DMS 273 treated with DMSO at 0.1 percent for 48 hours (cell line): ENCODE results near the gene ARF1.

Source experiments
- DNase-seq: peaks from one replicate; lab custom pipeline; 2025; lab: John Stamatoyannopoulos, UW

Gene ARF1

GRCh38 chr1:228071839-228072657, 10.5 kb upstream of the ARF1 start:
- no peak for DNase-seq

GRCh38 chr1:228072658-228073043, 9.9 kb upstream of the ARF1 start:
- DNase-seq = no peak

DNA sequence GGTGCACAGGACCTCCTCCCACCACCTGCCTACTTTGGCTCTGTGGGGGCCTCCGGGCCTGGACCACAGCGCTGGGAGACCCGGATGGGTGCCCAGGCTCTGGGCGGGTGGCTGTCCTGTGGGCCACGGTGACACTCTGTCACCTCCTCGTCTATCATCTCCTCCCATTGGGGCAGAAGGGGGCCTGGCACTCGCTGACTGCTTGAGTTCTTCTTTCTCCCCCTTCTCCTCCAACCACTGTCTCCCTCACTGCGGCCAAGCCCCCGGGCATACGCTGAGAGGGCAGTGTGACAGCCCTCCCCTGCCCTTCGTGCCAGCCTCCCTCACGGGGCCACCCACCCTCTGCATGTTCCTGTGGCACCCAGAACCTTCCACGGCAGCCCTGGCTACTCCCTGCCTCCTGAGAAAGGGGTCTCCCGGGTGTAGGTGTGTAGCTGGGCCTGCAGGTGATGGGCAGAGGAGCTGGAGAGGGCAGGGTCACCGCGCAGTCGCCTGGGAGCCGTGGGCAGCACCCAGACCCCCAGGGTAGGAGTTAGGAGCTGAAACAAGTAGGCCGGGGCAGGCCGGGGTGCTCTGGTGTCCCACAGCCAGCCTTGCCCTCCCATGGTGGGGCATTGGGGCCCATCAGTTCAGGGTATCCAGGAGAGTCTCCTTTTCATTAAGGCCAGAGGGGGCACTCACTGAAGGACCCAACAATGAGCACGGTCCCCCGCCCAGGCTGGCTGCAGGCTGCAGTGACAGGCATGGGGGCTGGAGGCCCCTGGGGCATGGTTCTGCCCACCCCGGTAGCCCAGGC, 9.2 kb upstream of the ARF1 start:
- DNase-seq = no peak

- no peak for DNase-seq
Observed at GRCh38 chr1:228073857-228074545, 8.5 kb upstream of the ARF1 start.

DNA sequence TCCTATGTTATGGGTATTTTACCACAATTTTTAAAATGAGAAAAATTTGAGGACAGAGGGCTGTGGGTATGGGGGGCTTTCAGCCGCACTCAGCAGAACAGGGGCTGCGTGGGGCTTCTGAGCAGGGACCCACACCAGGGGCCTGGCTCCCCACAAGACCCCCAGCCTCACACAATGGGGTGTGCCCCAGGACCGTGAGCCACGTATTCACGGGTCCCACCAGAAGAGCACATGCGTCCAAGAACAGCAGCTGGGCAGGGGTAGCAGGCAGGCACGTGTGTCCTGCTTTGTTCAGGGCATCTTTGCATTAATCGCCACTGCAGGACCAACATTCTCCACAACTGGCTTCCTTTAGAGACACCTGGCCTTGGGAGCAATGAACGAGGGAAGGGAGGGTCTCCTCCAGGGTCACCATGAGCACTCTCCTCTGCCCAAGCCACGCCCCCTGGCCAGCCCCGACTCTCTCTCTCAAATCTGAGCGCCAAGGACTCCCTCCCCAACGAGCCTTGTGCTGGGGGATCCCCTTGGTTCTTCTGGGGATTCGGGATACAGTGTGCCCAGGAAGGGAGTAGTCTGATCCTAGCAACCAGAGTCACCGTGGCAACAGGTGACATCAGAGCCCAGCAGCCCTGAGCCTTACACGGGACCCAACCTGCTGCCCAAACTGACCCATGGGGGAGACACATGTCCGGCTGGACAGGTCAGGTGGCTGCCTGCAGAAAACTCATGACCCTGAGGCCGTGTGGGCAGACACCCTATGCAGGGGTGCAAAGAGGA, 7.4 kb upstream of the ARF1 start:
- DNase-seq = no peak

DNA sequence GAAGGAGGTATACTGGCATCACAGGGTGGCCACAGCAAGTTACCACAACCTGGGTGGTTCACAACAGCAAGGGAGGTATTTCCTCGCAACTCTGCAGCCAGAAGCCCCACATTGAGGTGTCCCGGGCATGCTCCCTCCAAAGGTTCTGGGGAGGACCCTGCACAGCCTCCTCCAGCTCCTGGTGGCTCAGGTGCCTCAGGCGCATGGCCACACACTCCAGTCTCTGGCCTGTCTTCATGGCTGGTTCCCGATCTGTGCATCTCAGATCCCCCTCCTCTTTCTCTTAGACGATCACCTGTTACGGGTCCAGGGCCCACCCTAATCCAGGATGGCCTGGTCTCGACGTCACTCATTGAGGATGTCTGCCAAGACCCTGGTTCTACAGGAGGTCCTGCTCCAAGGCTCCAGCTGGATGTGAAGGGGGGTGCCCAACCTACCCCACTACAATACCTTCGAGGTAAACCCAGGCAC, 6.7 kb upstream of the ARF1 start:
- DNase-seq = no peak

DNA sequence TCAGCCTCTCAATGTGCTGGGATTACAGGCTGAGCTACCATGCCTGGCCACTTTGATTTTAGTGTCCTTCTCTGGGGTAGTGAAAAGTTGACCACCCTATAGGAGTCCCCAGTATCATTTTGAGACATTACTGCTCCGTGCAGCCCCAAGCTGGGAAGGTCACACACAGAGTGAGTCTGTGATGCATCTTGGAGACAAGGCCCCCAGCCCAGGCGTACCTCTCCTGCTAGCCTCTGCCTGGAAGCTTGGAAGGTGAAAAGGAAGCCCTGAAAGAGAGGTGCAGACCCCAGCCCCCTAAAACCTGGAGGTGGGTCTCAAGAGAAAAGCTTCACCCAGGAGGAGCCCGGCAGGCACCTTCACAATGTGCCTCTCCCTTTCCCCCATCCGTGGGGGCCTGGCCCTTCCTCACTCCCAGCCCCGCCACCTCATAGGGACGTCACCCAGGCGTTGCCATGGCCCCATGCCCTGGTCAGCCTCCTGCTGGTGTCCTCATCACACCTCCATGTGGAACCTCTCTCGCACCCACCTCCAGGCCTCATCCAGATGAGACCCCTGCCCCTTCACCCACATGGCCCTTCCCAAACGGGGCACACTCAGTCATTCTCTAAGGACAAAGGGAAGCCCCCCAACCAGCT, 5.6 kb upstream of the ARF1 start:
- DNase-seq = no peak

GRCh38 chr1:228077565-228078330, 4.8 kb upstream of the ARF1 start:
- no peak for DNase-seq

GRCh38 chr1:228079013-228079412, 3.5 kb upstream of the ARF1 start:
- DNase-seq = no peak

- no peak for DNase-seq
Observed at GRCh38 chr1:228079601-228080263, 2.8 kb upstream of the ARF1 start.

DNA sequence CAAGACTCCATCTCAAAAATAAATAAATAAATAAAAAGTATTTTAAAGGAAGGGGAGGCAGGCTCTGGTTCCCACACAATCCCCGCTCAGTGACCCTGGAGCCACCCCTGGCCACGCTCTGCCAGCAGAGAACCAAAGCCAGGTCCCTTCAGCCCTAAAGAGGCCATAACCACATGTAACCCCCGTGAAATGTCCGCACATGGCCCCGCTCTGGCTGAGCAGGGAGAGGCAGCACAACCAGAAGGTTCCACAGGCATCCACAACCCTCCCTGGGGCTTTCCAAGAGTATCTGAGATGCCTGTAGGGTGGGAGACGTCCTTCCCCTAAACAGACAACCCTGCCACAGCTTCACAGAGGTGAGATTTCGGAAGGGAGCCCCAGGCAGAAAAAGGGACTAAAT, 1.4 kb upstream of the ARF1 start:
- no peak for DNase-seq

- no peak for DNase-seq
Observed at GRCh38 chr1:228081578-228082213, 812 bp upstream of the ARF1 start.

- DNase-seq = no peak
Observed at GRCh38 chr1:228082918-228083870, 686 bp downstream of the ARF1 start.

GRCh38 chr1:228083871-228084278, 1.4 kb downstream of the ARF1 start:
- no peak for DNase-seq

GRCh38 chr1:228084325-228084724, 1.8 kb downstream of the ARF1 start:
- no peak for DNase-seq

DNA sequence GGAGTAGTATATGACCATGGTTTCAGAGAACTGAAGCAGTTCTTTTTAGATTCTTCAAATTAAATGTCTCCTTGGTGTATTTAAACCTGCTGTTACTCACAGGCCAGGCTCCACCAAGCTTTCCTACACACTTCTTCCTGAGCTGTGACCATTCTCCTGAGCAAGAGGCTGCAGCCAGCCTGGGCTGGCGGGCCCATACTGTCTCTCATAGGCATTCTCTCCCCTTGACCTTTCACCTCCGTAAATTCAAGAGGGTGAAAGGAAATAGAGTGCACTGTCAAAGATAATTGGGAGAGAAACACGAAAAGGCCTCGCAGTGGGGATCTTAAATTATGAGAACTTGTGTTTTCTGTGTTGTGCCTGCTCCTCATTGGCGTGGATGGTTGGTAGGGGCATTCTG, 2.3 kb downstream of the ARF1 start:
- no peak for DNase-seq

GRCh38 chr1:228085287-228085951, 2.9 kb downstream of the ARF1 start:
- no peak for DNase-seq

GRCh38 chr1:228087771-228088251, 5.3 kb downstream of the ARF1 start:
- no peak for DNase-seq
